Ovary (tissue), 3 donors: Measurements from ENCODE around the gene LDB2.

ENCODE experiments used
- CTCF ChIP-seq, 3 donors: fragments of 450-650 bp in 2 of 3; fragments of 200-600 bp in 1 of 3; IDR thresholded peaks; one replicate each; pipeline versions ENCODE4 v1.5.1 to v1.8.0; 2016 to 2022; ENCODE audit warnings: antibody characterized with exemption in 3 of 3, mild to moderate bottlenecking in 1 of 3
- EP300 ChIP-seq: sonication (generic); formaldehyde crosslinking; IDR thresholded peaks from one replicate; pipeline ENCODE4 v1.6.1; 2017; ENCODE audit warnings: antibody characterized with exemption
- POLR2A ChIP-seq: fragments of 450-650 bp; IDR thresholded peaks from one replicate; pipeline ENCODE4 v1.6.1; 2017; ENCODE audit warnings: antibody characterized with exemption, mild to moderate bottlenecking, moderate library complexity
- donor health status: DM: no; HTN: no; CAD: no.

GRCh38 chr4:16608611-16609125 is 289.8 kb downstream of the LDB2 start:
- TF ChIP-seq CTCF (IDR thresholded peaks at IDR 0.05) (no peak), EP300 (no peak), POLR2A (no peak)
